Measurements from ENCODE around the gene ACTN2. TPM values are rescaled to one million over a fixed set of nuclear protein-coding genes. Genes with fewer than 3 reads are reported as not detected.

Gene ACTN2
- total RNA-seq, 1 experiment from 2014 or later = 0.49 TPM

DNA sequence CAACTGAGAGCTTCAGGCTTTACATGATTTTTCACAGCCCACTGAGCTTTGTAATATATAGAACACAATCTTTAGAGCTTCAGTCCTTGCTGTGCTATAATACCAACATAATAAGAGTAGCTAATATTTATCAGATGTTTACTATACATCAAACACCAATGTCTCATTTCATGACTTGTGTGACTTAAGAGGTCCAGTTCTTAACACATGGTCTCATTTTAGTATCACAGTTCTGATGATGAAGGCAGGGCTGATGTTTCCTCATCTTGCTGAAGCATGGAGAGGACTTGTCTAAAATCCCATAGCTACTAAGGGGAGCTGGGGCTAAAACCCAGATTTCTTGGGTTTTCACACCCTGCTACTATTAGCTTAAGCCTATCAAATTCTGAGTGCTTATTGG is 114.3 kb downstream of the ACTN2 start:
- ATAC-seq = no peak
- no TSS peak for BruUV-seq (replicated peaks)
- Histone ChIP-seq H3K4me1 (ENCODE audit: control insufficient read depth, insufficient read depth, low read length) (peaks cover 9% of the 10 kb centered on the region; the same call in 1 of the 2 replicates), H3K27me3 (ENCODE audit: control insufficient read depth, insufficient read depth, low read length) (no peaks in the 10 kb centered on the region), H3K27ac (ENCODE audit: low read length) (no peak overlapping the region), H3K9me3 (ENCODE audit: control insufficient read depth, insufficient read depth, low read depth, low read length) (no peaks in the 10 kb centered on the region), H3K36me3 (ENCODE audit: control insufficient read depth, insufficient read depth, low read length) (peaks cover 2% of the 10 kb centered on the region; the same call in 1 of the 2 replicates), H3K4me3 (ENCODE audit: low read depth in 2 of 2, low read length in 2 of 2) (no peak overlapping the region)
- in situ Hi-C loops (cut with HindIII; ENCODE audit: low pct_unique_long_range_greater_than_20kb, low sequenced_read_pairs) = no loop called here
- ChIA-PET CTCF (no interaction called here), POLR2A (interaction anchor here (0.6 kb wide), 1 partner anchor 20 kb away, joined by 8 read pairs; no protein-coding TSS in a partner anchor)
- TF ChIP-seq POLR2AphosphoS5 (IDR thresholded peaks at IDR 0.05; ENCODE audit: low read depth, low read length) (no peak), TCF7L2 (IDR thresholded peaks at IDR 0.05; ENCODE audit: low read depth, low read length) (no peak), SIN3A (IDR thresholded peaks at IDR 0.05; ENCODE audit: borderline replicate concordance, insufficient read depth, low read depth, low read length) (no peak)
- TF ChIP-seq, protein P1, sequence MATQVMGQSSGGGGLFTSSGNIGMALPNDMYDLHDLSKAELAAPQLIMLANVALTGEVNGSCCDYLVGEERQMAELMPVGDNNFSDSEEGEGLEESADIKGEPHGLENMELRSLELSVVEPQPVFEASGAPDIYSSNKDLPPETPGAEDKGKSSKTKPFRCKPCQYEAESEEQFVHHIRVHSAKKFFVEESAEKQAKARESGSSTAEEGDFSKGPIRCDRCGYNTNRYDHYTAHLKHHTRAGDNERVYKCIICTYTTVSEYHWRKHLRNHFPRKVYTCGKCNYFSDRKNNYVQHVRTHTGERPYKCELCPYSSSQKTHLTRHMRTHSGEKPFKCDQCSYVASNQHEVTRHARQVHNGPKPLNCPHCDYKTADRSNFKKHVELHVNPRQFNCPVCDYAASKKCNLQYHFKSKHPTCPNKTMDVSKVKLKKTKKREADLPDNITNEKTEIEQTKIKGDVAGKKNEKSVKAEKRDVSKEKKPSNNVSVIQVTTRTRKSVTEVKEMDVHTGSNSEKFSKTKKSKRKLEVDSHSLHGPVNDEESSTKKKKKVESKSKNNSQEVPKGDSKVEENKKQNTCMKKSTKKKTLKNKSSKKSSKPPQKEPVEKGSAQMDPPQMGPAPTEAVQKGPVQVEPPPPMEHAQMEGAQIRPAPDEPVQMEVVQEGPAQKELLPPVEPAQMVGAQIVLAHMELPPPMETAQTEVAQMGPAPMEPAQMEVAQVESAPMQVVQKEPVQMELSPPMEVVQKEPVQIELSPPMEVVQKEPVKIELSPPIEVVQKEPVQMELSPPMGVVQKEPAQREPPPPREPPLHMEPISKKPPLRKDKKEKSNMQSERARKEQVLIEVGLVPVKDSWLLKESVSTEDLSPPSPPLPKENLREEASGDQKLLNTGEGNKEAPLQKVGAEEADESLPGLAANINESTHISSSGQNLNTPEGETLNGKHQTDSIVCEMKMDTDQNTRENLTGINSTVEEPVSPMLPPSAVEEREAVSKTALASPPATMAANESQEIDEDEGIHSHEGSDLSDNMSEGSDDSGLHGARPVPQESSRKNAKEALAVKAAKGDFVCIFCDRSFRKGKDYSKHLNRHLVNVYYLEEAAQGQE (IDR thresholded peaks at IDR 0.05; ENCODE audit: insufficient read depth in 1 of 2, low read depth in 2 of 2, low read length in 1 of 2) = no peak
- TF ChIP-seq, protein P2, sequence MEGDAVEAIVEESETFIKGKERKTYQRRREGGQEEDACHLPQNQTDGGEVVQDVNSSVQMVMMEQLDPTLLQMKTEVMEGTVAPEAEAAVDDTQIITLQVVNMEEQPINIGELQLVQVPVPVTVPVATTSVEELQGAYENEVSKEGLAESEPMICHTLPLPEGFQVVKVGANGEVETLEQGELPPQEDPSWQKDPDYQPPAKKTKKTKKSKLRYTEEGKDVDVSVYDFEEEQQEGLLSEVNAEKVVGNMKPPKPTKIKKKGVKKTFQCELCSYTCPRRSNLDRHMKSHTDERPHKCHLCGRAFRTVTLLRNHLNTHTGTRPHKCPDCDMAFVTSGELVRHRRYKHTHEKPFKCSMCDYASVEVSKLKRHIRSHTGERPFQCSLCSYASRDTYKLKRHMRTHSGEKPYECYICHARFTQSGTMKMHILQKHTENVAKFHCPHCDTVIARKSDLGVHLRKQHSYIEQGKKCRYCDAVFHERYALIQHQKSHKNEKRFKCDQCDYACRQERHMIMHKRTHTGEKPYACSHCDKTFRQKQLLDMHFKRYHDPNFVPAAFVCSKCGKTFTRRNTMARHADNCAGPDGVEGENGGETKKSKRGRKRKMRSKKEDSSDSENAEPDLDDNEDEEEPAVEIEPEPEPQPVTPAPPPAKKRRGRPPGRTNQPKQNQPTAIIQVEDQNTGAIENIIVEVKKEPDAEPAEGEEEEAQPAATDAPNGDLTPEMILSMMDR (IDR thresholded peaks at IDR 0.05) = no peak
- intact Hi-C loops (cut with micrococcal nuclease; ENCODE audit: unreplicated experiment) = no loop called here
- DNase-seq (ENCODE audit: low read depth, low spot score) = no peak

DNA sequence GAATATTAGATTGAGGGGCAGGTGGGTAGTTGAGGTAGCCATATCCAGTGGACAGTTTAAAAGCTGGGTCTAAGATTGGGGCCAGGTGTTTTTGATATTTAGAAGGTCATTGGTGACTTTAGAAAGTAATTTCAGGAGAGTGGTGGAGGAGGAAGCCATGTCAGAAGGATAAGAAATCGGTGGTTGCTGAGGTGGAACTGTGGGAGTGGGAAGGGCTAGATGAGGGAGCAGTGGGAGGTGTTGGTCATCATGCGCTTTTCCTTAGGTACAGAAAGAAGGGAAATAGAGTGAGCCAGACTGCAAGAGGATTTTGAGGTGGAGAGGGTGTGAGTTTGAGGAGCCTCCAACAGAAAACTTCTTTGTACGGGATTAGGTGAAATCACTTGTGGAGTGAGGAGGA is 116.0 kb downstream of the ACTN2 start:
- in situ Hi-C loops (cut with HindIII; ENCODE audit: low pct_unique_long_range_greater_than_20kb, low sequenced_read_pairs) = no loop called here
- POLR2A ChIA-PET = no interaction called here
- TF ChIP-seq TCF7L2 (IDR thresholded peaks at IDR 0.05; ENCODE audit: low read depth, low read length) (no peak), POLR2AphosphoS5 (IDR thresholded peaks at IDR 0.05; ENCODE audit: low read depth, low read length) (no peak), SIN3A (IDR thresholded peaks at IDR 0.05; ENCODE audit: borderline replicate concordance, insufficient read depth, low read depth, low read length) (no peak)
- TF ChIP-seq, protein P1 (IDR thresholded peaks at IDR 0.05; ENCODE audit: insufficient read depth in 1 of 2, low read depth in 2 of 2, low read length in 1 of 2) = no peak
- TF ChIP-seq, protein P2 (IDR thresholded peaks at IDR 0.05) = no peak

More for the DNA sequence above, 116.0 kb downstream of the ACTN2 start:
- no peaks in the 10 kb centered on the region for H3K27me3 ChIP-seq (ENCODE audit: control insufficient read depth, insufficient read depth, low read length)
- no peaks in the 10 kb centered on the region for H3K4me1 ChIP-seq (ENCODE audit: control insufficient read depth, insufficient read depth, low read length)
- ATAC-seq (no peak), DNase-seq (ENCODE audit: low read depth, low spot score) (no peak)
- H3K4me3 ChIP-seq (ENCODE audit: low read depth in 2 of 2, low read length in 2 of 2) = no peak overlapping the region
- CTCF ChIA-PET = no interaction called here
- no peaks in the 10 kb centered on the region for H3K9me3 ChIP-seq (ENCODE audit: control insufficient read depth, insufficient read depth, low read depth, low read length)
- BruUV-seq (replicated peaks) = no TSS peak
- H3K27ac ChIP-seq (ENCODE audit: low read length) = no peak overlapping the region
- no peaks in the 10 kb centered on the region for H3K36me3 ChIP-seq (ENCODE audit: control insufficient read depth, insufficient read depth, low read length)
- intact Hi-C loops (cut with micrococcal nuclease; ENCODE audit: unreplicated experiment) = no loop called here
